Activated CD4-positive, alpha-beta T cell treated with anti-CD3 and anti-CD28 coated beads for 36 hours (primary cell): ENCODE measurements around the gene IL1R1. TPM values are rescaled to one million over a fixed set of nuclear protein-coding genes. Genes with fewer than 3 reads are reported as not detected.

Source experiments
- ATAC-seq: fragments of 200-7000 bp; cut with Tn5 transposase; one replicate; pipeline ENCODE4 v1.10.0; 2021; ENCODE audit warnings: mild to moderate bottlenecking, moderate library complexity
- CTCF ChIA-PET: fragments of 350-600 bp; sonication (Branson Sonifier 250); formaldehyde crosslinking; loops from one replicate; lab custom pipeline; 2021; ENCODE audit warnings: antibody characterized with exemption; lab: Charles Lee
- POLR2A ChIA-PET: fragments of 350-600 bp; sonication (Branson Sonifier 250); formaldehyde crosslinking; loops from one replicate; lab custom pipeline; 2021; ENCODE audit warnings: antibody characterized with exemption, inconsistent platforms; lab: Charles Lee
- DNase-seq: peaks from one replicate; pipeline ENCODE4 v3.0.0-alpha.2; 2020
- H3K27ac Mint-ChIP-seq: one replicate; pipeline ENCODE4 v1.8.0; 2021; ENCODE audit warnings: mixed read lengths
- H3K27me3 Mint-ChIP-seq: one replicate; pipeline ENCODE4 v1.8.0; 2021; ENCODE audit warnings: mixed read lengths
- H3K36me3 Mint-ChIP-seq: one replicate; pipeline ENCODE4 v1.8.0; 2021; ENCODE audit warnings: low read depth, mixed read lengths
- H3K4me1 Mint-ChIP-seq: one replicate; pipeline ENCODE4 v1.8.0; 2021; ENCODE audit warnings: mixed read lengths
- H3K4me3 Mint-ChIP-seq: one replicate; pipeline ENCODE4 v1.8.0; 2021; ENCODE audit warnings: mild to moderate bottlenecking, moderate library complexity, mixed read lengths
- H3K9me3 Mint-ChIP-seq: one replicate; pipeline ENCODE4 v1.8.0; 2021; ENCODE audit warnings: low read depth, mixed read lengths
- intact Hi-C, 2 experiments: fragments of 100-400 bp; cut with DNase I in 1 of 2; cut with micrococcal nuclease in 1 of 2; formaldehyde crosslinking; loops; one replicate each; pipeline versions ENCODE4 v1.14.2 to v1.15.1; 2022 to 2024; cut with DNase I, micrococcal nuclease
- total RNA-seq, 2 experiments: library from RNA; stranded (reverse); gene quantifications; one replicate each; pipeline ENCODE4 v1.2.3, GENCODE V29; 2021

Gene IL1R1
- total RNA-seq, 2 experiments from 2014 or later = 20.8 to 21.8 TPM

GRCh38 chr2:102147935-102148334 lies 5.4 kb downstream of the IL1R1 start:
- intact Hi-C loops = loop anchor here (1.0 to 2.0 kb wide), 7 partner anchors 11 to 86 kb away; no protein-coding TSS in a partner anchor
- peak; percentile 81 for DNase-seq
- H3K27ac Mint-ChIP-seq = peak overlapping the region; percentile 89

GRCh38 chr2:102149243-102149642 lies 6.7 kb downstream of the IL1R1 start:
- H3K36me3 Mint-ChIP-seq = peaks cover 81% of the 10 kb centered on the region
- POLR2A ChIA-PET = no interaction called here
- peaks cover 22% of the 10 kb centered on the region for H3K4me1 Mint-ChIP-seq
- no peak for DNase-seq
- H3K27me3 Mint-ChIP-seq = peaks cover 2% of the 10 kb centered on the region
- H3K9me3 Mint-ChIP-seq = peaks cover 48% of the 10 kb centered on the region
- ATAC-seq = no peak
- intact Hi-C loops = loop anchor here in 1 of 2 experiments (2.0 kb wide), 2 partner anchors 18 to 48 kb away; no protein-coding TSS in a partner anchor
- peak overlapping the region; percentile 0 for H3K27ac Mint-ChIP-seq
- H3K4me3 Mint-ChIP-seq = no peak overlapping the region
- CTCF ChIA-PET = interaction anchor here (1.0 to 1.6 kb wide), 4 partner anchors 8 to 143 kb away, joined by 3 to 4 read pairs (median 3); no protein-coding TSS in a partner anchor

More at GRCh38 chr2:102147935-102148334, 5.4 kb downstream of the IL1R1 start:
- peaks cover 82% of the 10 kb centered on the region for H3K36me3 Mint-ChIP-seq
- CTCF ChIA-PET = interaction anchor here (1.0 to 1.7 kb wide), 4 partner anchors 78 to 142 kb away, joined by 4 to 7 read pairs (median 4); no protein-coding TSS in a partner anchor
- peak; percentile 87 for ATAC-seq
- H3K4me3 Mint-ChIP-seq = no peak overlapping the region
- peaks cover 49% of the 10 kb centered on the region for H3K9me3 Mint-ChIP-seq
- POLR2A ChIA-PET = interaction anchor here (0.6 to 1.2 kb wide), 3 partner anchors 9 to 149 kb away, joined by 3 to 4 read pairs (median 3); no protein-coding TSS in a partner anchor
- H3K27me3 Mint-ChIP-seq = peaks cover 7% of the 10 kb centered on the region
- peaks cover 26% of the 10 kb centered on the region for H3K4me1 Mint-ChIP-seq

GRCh38 chr2:102149644-102150455 lies 7.3 kb downstream of the IL1R1 start:
- POLR2A ChIA-PET = no interaction called here
- no peak for DNase-seq
- Mint-ChIP-seq H3K36me3 (peaks cover 79% of the 10 kb centered on the region), H3K4me1 (peaks cover 21% of the 10 kb centered on the region), H3K9me3 (peaks cover 44% of the 10 kb centered on the region), H3K27ac (no peak overlapping the region), H3K27me3 (peaks cover under 1% of the 10 kb centered on the region), H3K4me3 (no peak overlapping the region)
- intact Hi-C loops = loop anchor here in 1 of 2 experiments (2.0 kb wide), 2 partner anchors 17 to 49 kb away; no protein-coding TSS in a partner anchor
- ATAC-seq = no peak
- CTCF ChIA-PET = interaction anchor here (0.5 to 1.1 kb wide), 4 partner anchors 8 to 144 kb away, joined by 3 to 4 read pairs (median 3); no protein-coding TSS in a partner anchor

GRCh38 chr2:102154364-102154763 lies 11.8 kb downstream of the IL1R1 start:
- peaks cover 10% of the 10 kb centered on the region for H3K4me1 Mint-ChIP-seq
- CTCF ChIA-PET = interaction anchor here (1.1 to 2.9 kb wide), 2 partner anchors 81 to 86 kb away, joined by 4 to 10 read pairs; no protein-coding TSS in a partner anchor
- POLR2A ChIA-PET = interaction anchor here (0.6 kb wide), 1 partner anchor 72 kb away, joined by 3 read pairs; no protein-coding TSS in a partner anchor
- H3K27ac Mint-ChIP-seq = no peak overlapping the region
- peaks cover 62% of the 10 kb centered on the region for H3K36me3 Mint-ChIP-seq
- DNase-seq (no peak), ATAC-seq (no peak)
- no peaks in the 10 kb centered on the region for H3K27me3 Mint-ChIP-seq
- intact Hi-C loops = no loop called here
- H3K9me3 Mint-ChIP-seq = peaks cover 6% of the 10 kb centered on the region
- no peak overlapping the region for H3K4me3 Mint-ChIP-seq

GRCh38 chr2:102154946-102155702 lies 12.6 kb downstream of the IL1R1 start:
- ATAC-seq (no peak), DNase-seq (no peak)
- H3K27me3 Mint-ChIP-seq = no peaks in the 10 kb centered on the region
- peaks cover 62% of the 10 kb centered on the region for H3K36me3 Mint-ChIP-seq
- no peak overlapping the region for H3K27ac Mint-ChIP-seq
- peaks cover 10% of the 10 kb centered on the region for H3K4me1 Mint-ChIP-seq
- ChIA-PET POLR2A (interaction anchor here (0.6 kb wide), 1 partner anchor 72 kb away, joined by 3 read pairs; no protein-coding TSS in a partner anchor), CTCF (interaction anchor here (0.8 to 2.5 kb wide), 3 partner anchors 10 to 260 kb away, joined by 3 to 8 read pairs (median 3); no protein-coding TSS in a partner anchor)
- no peak overlapping the region for H3K4me3 Mint-ChIP-seq
- peaks cover 4% of the 10 kb centered on the region for H3K9me3 Mint-ChIP-seq
- intact Hi-C loops = no loop called here

- intact Hi-C loops = no loop called here
- ChIA-PET CTCF (interaction anchor here (0.8 to 2.5 kb wide), 4 partner anchors 10 to 261 kb away, joined by 3 to 8 read pairs (median 3); no protein-coding TSS in a partner anchor), POLR2A (no interaction called here)
- peaks cover 4% of the 10 kb centered on the region for H3K9me3 Mint-ChIP-seq
- no peak overlapping the region for H3K4me3 Mint-ChIP-seq
- H3K36me3 Mint-ChIP-seq = peaks cover 59% of the 10 kb centered on the region
- DNase-seq = no peak
- no peak for ATAC-seq
- H3K4me1 Mint-ChIP-seq = peaks cover 10% of the 10 kb centered on the region
- no peaks in the 10 kb centered on the region for H3K27me3 Mint-ChIP-seq
- H3K27ac Mint-ChIP-seq = no peak overlapping the region
Measured at GRCh38 chr2:102155703-102156515, 13.4 kb downstream of the IL1R1 start.

GRCh38 chr2:102158011-102158755 lies 15.6 kb downstream of the IL1R1 start:
- Mint-ChIP-seq H3K4me3 (no peak overlapping the region), H3K4me1 (peaks cover 10% of the 10 kb centered on the region), H3K9me3 (peaks cover 2% of the 10 kb centered on the region), H3K27ac (no peak overlapping the region), H3K36me3 (peaks cover 50% of the 10 kb centered on the region), H3K27me3 (no peaks in the 10 kb centered on the region)
- ATAC-seq = no peak
- CTCF ChIA-PET = interaction anchor here (0.7 kb wide), 1 partner anchor 16 kb away, joined by 4 read pairs; the partner anchor contains the start of gene IL1R1
- intact Hi-C loops = no loop called here
- no peak for DNase-seq
- POLR2A ChIA-PET = interaction anchor here (0.7 kb wide), 1 partner anchor 144 kb away, joined by 3 read pairs; no protein-coding TSS in a partner anchor

GRCh38 chr2:102159295-102159694 lies 16.7 kb downstream of the IL1R1 start:
- DNase-seq (no peak), ATAC-seq (peak; percentile 42)
- Mint-ChIP-seq H3K27ac (no peak overlapping the region), H3K36me3 (peaks cover 42% of the 10 kb centered on the region), H3K4me3 (no peak overlapping the region), H3K9me3 (no peaks in the 10 kb centered on the region), H3K27me3 (no peaks in the 10 kb centered on the region), H3K4me1 (peaks cover 10% of the 10 kb centered on the region)
- ChIA-PET POLR2A (no interaction called here), CTCF (interaction anchor here (0.6 to 0.9 kb wide), 3 partner anchors 12 to 288 kb away, joined by 3 to 5 read pairs (median 3); no protein-coding TSS in a partner anchor)
- intact Hi-C loops = no loop called here

- Mint-ChIP-seq H3K9me3 (no peaks in the 10 kb centered on the region), H3K27me3 (no peaks in the 10 kb centered on the region), H3K27ac (no peak overlapping the region), H3K4me1 (peaks cover 9% of the 10 kb centered on the region), H3K36me3 (peaks cover 31% of the 10 kb centered on the region), H3K4me3 (no peak overlapping the region)
- POLR2A ChIA-PET = no interaction called here
- intact Hi-C loops = loop anchor here (1.0 to 5.0 kb wide), 3 partner anchors 18 to 284 kb away; no protein-coding TSS in a partner anchor
- CTCF ChIA-PET = interaction anchor here (1.1 to 3.0 kb wide), 12 partner anchors 10 to 282 kb away, joined by 4 to 16 read pairs (median 5); no protein-coding TSS in a partner anchor
- ATAC-seq (peak; percentile 47), DNase-seq (no peak)
Measured at GRCh38 chr2:102166189-102166845, 23.8 kb downstream of the IL1R1 start.
